ENCODE measurements around the gene OVOL1.
"Not testable (repeated sequence)": the region's sequence is repeated elsewhere in the genome, so short reads cannot be mapped to it uniquely, and the experiment has no call there.

OVOL1 gene

DNA sequence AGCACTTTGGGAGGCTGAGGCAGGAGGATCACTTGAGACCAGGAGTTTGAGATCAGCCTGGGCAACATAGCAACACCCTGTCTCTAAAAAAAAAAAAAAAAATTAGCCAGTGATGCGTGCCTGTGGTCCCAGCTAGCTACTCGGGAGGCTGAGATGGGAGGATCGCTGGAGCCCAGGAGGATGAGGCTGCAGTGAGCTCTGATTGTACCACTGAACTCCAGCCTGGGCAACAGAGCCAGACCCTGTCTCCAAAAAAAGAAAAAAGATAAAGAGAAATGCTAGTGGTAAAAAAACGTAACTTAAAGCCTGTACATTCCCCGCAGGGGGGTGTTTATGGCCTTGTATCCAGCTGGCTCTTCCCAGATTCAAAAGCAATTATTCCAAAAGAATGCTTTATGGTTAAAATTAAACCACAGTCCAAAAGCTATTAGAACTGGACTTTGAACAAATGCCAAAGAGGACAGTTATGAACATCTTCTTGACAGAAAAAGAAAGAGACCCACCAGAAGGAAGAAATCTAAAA lies 30.5 kb downstream of the OVOL1 start:
- DNase-seq, result no peak

DNA sequence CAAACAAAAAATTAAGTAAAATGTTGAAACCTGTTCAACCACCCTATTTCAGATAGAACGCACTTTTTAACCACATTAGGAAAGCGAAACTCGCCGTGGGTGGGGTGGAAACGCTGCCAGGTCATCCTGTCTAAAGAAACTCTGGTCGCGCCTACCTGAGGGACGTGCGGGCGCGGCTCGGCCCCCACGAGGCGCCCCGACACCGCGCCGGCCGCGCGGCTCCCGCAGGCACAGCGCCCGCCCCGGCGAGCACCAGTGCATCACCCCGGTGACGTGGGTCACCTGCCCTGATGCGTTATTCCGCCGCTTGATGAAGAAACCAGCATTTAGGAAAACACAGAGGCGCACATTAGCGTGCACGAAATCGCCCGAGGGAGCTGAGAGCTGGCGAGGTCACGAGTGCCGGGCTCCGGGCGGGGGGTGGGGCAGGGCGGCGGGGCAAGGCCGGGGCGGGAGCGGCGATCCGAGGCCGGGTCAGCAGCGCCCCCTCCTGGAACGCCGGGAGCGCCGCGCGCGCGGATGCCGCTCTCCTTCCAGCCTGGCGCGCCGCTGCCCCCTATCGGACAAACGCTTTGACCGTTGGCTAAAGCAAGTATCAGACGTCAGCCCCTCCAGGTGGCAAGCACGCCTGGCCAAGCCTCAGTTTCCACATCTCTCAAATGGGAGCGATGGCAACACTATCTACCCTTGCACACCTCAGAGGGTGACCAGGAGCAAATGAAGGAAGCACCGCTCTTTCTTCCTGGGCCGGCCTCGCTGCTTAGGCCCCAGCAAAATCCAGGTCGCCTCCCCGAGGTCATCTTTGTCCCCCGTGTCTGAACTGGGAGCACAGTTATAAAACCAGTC lies 31.2 kb downstream of the OVOL1 start:
- peak; percentile 86 to 95 for DNase-seq

- peak; percentile 59 to 71 for DNase-seq
These were observed 34.2 kb downstream of the OVOL1 start for GRCh38 chr11:65821107-65821506.

DNA sequence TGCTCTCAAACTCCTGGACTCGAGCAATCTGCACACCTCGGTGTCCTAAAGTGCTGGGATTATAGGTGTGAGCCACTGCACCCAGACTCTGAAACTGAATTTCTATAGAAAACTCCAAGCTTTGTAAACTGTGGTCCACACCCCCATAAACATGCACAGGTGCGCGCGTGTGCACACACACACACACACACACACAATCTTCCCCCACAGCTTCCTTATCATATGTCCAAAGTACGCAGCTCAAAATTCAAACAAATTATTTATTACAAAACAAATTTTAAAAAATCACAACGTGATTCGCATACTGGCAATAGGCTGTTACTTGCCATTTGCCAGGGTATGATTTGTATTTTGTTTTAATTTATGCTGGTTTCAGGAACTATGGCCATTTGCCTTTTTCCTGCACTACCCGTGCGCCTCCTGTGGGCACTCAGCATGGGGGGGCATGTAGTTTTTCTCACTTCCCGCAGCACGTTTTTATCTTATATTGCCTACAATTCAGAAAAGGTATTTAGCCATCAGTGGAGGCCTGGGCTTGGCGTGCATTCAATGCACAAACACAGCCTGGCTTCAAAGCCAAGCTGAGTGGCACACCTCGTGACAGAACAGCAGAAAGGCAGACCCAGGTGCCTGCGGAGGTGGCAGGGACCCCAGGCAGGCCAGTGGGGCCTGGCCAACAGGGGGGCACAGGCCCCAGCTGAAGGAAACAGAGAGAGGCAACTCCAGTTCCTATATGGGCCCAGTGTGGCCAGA lies 36.1 kb downstream of the OVOL1 start:
- no peak for DNase-seq

- DNase-seq, result no peak
These were observed 40.3 kb downstream of the OVOL1 start for GRCh38 chr11:65826984-65827735.

DNA sequence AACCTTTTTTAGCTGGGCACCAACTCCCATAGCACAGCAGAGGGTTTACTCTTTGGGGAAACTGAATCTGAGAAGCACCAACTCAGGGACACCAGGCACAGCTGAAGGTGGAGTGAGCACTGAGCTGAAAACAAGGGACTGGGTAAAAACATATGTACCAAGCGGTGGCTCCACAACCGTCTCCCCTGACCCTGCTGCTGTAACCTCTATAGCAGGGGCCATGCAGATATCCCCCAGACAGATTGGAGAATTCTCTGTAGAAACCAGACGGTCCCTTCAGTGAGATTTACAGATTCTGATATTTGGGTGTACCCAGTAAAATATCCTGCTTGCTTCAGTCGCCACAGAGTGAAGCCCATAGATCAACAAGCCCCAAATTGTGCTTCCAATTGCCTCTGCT lies 42.6 kb downstream of the OVOL1 start:
- no peak for DNase-seq

- not testable (repeated sequence) for DNase-seq
These were observed 45.4 kb downstream of the OVOL1 start for GRCh38 chr11:65832231-65832630.

- peak; percentile 94 to 96 for DNase-seq
These were observed 46.6 kb downstream of the OVOL1 start, which contains the start of gene SNX32 for GRCh38 chr11:65833297-65834030. Gene SNX32 (plus strand): TSS chr11:65833963. CDS start chr11:65834066, 103 bp downstream.

- no peak for DNase-seq
These were observed 47.3 kb downstream of the OVOL1 start for GRCh38 chr11:65834202-65834601.

- DNase-seq, result no peak
These were observed 55.3 kb downstream of the OVOL1 start for GRCh38 chr11:65842144-65842543.

DNA sequence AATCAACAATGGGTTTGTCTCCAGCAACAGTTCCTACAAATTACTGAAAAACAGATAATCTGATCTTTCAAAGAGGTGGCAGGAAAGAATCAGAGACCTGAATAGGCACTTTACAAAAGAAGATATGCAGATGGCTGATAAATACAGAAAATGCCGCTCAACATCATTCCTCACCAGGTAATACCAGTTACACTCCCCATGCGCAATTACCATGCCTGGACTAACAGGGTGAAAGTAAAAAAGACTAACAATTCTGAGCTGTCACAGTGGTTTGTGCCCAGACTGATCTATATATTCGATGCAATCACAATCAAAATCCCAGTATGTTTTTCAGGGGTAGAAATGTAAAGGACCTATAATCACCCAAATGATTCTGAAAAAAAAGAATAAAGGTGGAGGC lies 56.9 kb downstream of the OVOL1 start:
- DNase-seq, result no peak

DNA sequence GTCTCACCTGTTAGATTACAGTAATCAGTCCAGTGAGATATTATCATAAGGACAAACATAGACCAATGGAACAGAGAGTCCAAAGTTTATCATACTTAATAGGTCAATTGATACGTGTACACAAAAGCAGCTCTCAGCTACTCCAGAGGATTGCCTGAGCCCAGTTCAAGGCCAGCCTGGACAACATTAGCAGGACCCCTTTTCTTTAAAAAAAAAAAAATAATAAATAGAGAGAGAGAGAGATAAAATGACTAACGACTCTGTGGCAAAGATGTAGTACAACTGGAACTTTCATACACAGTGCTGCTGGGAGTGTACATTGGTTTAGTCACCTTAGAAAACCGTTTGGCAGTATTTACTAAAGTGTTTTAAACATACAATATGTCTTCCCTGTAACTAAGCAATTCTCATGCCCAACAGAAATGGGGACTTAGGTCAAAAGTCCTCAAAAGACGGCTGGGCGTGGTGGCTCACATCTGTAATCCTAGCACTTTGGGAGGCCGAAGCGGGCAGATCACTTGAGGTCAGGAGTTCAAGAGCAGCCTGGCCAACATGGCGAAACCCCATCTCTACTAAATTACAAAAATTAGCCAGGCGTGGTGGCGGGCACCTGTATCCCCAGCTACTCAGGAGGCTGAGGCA lies 57.5 kb downstream of the OVOL1 start:
- no peak for DNase-seq
